Vagina (tissue), 2 donors: Measurements from ENCODE around the gene PLAC1.

Source experiments
- CTCF ChIP-seq, 3 experiments: fragments of 450-650 bp in 2 of 3; fragments of 200-600 bp in 1 of 3; sonication (generic) in 1 of 3; IDR thresholded peaks; one replicate each; pipeline ENCODE4 v1.5.1; 2017 to 2019; ENCODE audit warnings: antibody characterized with exemption in 3 of 3, mild to moderate bottlenecking in 2 of 3, moderate library complexity in 2 of 3
- POLR2A ChIP-seq, 2 donors: fragments of 450-650 bp; IDR thresholded peaks; one replicate each; pipeline ENCODE4 v1.6.1; 2017; ENCODE audit warnings: antibody characterized with exemption in 2 of 2, mild to moderate bottlenecking in 2 of 2, moderate library complexity in 2 of 2
- POLR2AphosphoS5 ChIP-seq, 2 donors: sonication (generic); formaldehyde crosslinking; IDR thresholded peaks; one replicate each; pipeline ENCODE4 v1.9.0; 2017; ENCODE audit warnings: antibody characterized with exemption in 2 of 2, mild to moderate bottlenecking in 2 of 2, low read depth in 1 of 2; ENCODE audit not compliant: insufficient read depth in 1 of 2

GRCh38 chrX:134603806-134604700 lies 54.2 kb downstream of the PLAC1 start:
- peak in 1 of 2 donors; percentile 31 for TF ChIP-seq POLR2AphosphoS5 (IDR thresholded peaks at IDR 0.05; ENCODE audit: insufficient read depth in 1 of 2, low read depth in 1 of 2)
- TF ChIP-seq POLR2A (IDR thresholded peaks at IDR 0.05): no peak
- TF ChIP-seq CTCF (IDR thresholded peaks at IDR 0.05): peak in 1 of 3 experiments; percentile 18
